SK-N-SH treated with all-trans-retinoic acid at 6 μM for 48 hours (cell line): Measurements from ENCODE around the gene SEMA4A.

Source experiments
- ATAC-seq: fragments of 200-7000 bp; cut with Tn5 transposase; 3 replicates; pipeline ENCODE4 v1.9.1; 2020; ENCODE audit warnings: mild to moderate bottlenecking, moderate library complexity
- ARNTL ChIP-seq: fragments of 450-650 bp; formaldehyde crosslinking; IDR thresholded peaks from 2 replicates; pipeline ENCODE4 v1.5.0; 2020; ENCODE audit warnings: low read depth, mild to moderate bottlenecking, moderate library complexity, borderline replicate concordance
- CREB5 ChIP-seq: fragments of 250-450 bp; sonication (Bioruptor Pico); IDR thresholded peaks from 2 replicates; pipeline ENCODE4 v1.5.1; 2020; ENCODE audit warnings: low read depth, mild to moderate bottlenecking, moderate library complexity
- CSDC2 ChIP-seq: fragments of 250-450 bp; sonication (Bioruptor Pico); IDR thresholded peaks from 2 replicates; pipeline ENCODE4 v1.5.0; 2020; ENCODE audit warnings: mild to moderate bottlenecking, moderate library complexity
- ESRRG ChIP-seq: fragments of 250-450 bp; sonication (Bioruptor Pico); IDR thresholded peaks from 2 replicates; pipeline ENCODE4 v1.6.1; 2021; ENCODE audit warnings: mild to moderate bottlenecking
- GLIS3 ChIP-seq: fragments of 250-450 bp; sonication (Bioruptor Pico); IDR thresholded peaks from 2 replicates; pipeline ENCODE4 v1.5.0; 2020; ENCODE audit warnings: mild to moderate bottlenecking, moderate library complexity
- ISL1 ChIP-seq: fragments of 250-450 bp; sonication (Bioruptor Pico); IDR thresholded peaks from 2 replicates; pipeline ENCODE4 v2.1.2; 2022; ENCODE audit warnings: mild to moderate bottlenecking, moderate library complexity
- OSR1 ChIP-seq: fragments of 250-450 bp; sonication (Bioruptor Pico); IDR thresholded peaks from 2 replicates; pipeline ENCODE4 v1.8.0; 2022; ENCODE audit warnings: moderate library complexity, mild to moderate bottlenecking, inconsistent platforms
- PPARA ChIP-seq: fragments of 250-450 bp; sonication (Bioruptor Pico); IDR thresholded peaks from 2 replicates; pipeline ENCODE4 v1.5.0; 2020; ENCODE audit warnings: mild to moderate bottlenecking, borderline replicate concordance
- RARB ChIP-seq: fragments of 250-450 bp; sonication (Bioruptor Pico); IDR thresholded peaks from 2 replicates; pipeline ENCODE4 v1.8.0; 2021; ENCODE audit warnings: mild to moderate bottlenecking, moderate library complexity
- SNAI2 ChIP-seq: fragments of 250-450 bp; sonication (Bioruptor Pico); IDR thresholded peaks from 2 replicates; pipeline ENCODE4 v1.5.0; 2020; ENCODE audit warnings: mild to moderate bottlenecking, moderate library complexity
- TCF4 ChIP-seq: fragments of 250-450 bp; sonication (Bioruptor Pico); IDR thresholded peaks from 2 replicates; pipeline ENCODE4 v1.8.0; 2021; ENCODE audit warnings: mild to moderate bottlenecking, moderate library complexity, borderline replicate concordance
- TOX ChIP-seq: fragments of 250-450 bp; sonication (Bioruptor Pico); IDR thresholded peaks from 2 replicates; pipeline ENCODE4 v1.8.0; 2021; ENCODE audit warnings: mild to moderate bottlenecking, moderate library complexity, borderline replicate concordance
- ZC3H10 ChIP-seq: fragments of 250-450 bp; sonication (Bioruptor Pico); IDR thresholded peaks from 2 replicates; pipeline ENCODE4 v1.5.1; 2021; ENCODE audit warnings: mild to moderate bottlenecking, moderate library complexity
- ZFP3 ChIP-seq: fragments of 250-450 bp; sonication (Bioruptor Pico); IDR thresholded peaks from 2 replicates; pipeline ENCODE4 v1.5.0; 2020; ENCODE audit warnings: mild to moderate bottlenecking, moderate library complexity
- ZFP30 ChIP-seq: fragments of 450-650 bp; formaldehyde crosslinking; IDR thresholded peaks from 2 replicates; pipeline ENCODE4 v1.5.0; 2022; ENCODE audit warnings: mild to moderate bottlenecking, moderate library complexity
- ZNF565 ChIP-seq: fragments of 450-650 bp; formaldehyde crosslinking; conservative IDR thresholded peaks from 2 replicates; pipeline ENCODE4 v1.5.0; 2020; ENCODE audit warnings: low read depth, mild to moderate bottlenecking, moderate library complexity
- ZNF70 ChIP-seq: fragments of 450-650 bp; formaldehyde crosslinking; IDR thresholded peaks from 2 replicates; pipeline ENCODE4 v1.5.0; 2020; ENCODE audit warnings: mild to moderate bottlenecking, moderate library complexity
- ZNF8 ChIP-seq: fragments of 450-650 bp; formaldehyde crosslinking; IDR thresholded peaks from 2 replicates; pipeline ENCODE4 v1.5.0; 2020; ENCODE audit warnings: mild to moderate bottlenecking, moderate library complexity
- TF ChIP-seq, protein P1 (sequence below): fragments of 250-450 bp; sonication (Bioruptor Pico); IDR thresholded peaks from 2 replicates; pipeline ENCODE4 v1.8.0; 2020; ENCODE audit warnings: mild to moderate bottlenecking, moderate library complexity, borderline replicate concordance
- TF ChIP-seq, protein P2 (sequence below): fragments of 250-450 bp; sonication (Bioruptor Pico); IDR thresholded peaks from 2 replicates; pipeline ENCODE4 v1.8.0; 2021; ENCODE audit warnings: low read depth, mild to moderate bottlenecking, moderate library complexity, borderline replicate concordance
- TF ChIP-seq, protein P3 (sequence below): fragments of 250-450 bp; sonication (Bioruptor Pico); IDR thresholded peaks from 2 replicates; pipeline ENCODE4 v1.5.0; 2020; ENCODE audit warnings: mild to moderate bottlenecking, moderate library complexity
- TF ChIP-seq, protein P4 (sequence below): fragments of 250-450 bp; sonication (Bioruptor Pico); IDR thresholded peaks from 2 replicates; pipeline ENCODE4 v1.5.1; 2021; ENCODE audit warnings: mild to moderate bottlenecking, moderate library complexity

The SEMA4A gene

GRCh38 chr1:156226116-156226538 is 72.7 kb downstream of the SEMA4A start:
- TF ChIP-seq ISL1 (CRISPR knock-in tag) (no peak), ZFP3 (CRISPR knock-in tag) (no peak), ZNF565 (CRISPR knock-in tag) (no peak), ESRRG (CRISPR knock-in tag) (no peak), GLIS3 (CRISPR knock-in tag) (no peak), ZC3H10 (no peak), TOX (CRISPR knock-in tag) (no peak), TCF4 (no peak), PPARA (CRISPR knock-in tag) (no peak), CSDC2 (no peak), OSR1 (no peak), ZNF70 (CRISPR knock-in tag) (no peak), RARB (CRISPR knock-in tag) (no peak), SNAI2 (CRISPR knock-in tag) (no peak), CREB5 (CRISPR knock-in tag) (no peak), ARNTL (no peak)
- TF ChIP-seq, protein P1, sequence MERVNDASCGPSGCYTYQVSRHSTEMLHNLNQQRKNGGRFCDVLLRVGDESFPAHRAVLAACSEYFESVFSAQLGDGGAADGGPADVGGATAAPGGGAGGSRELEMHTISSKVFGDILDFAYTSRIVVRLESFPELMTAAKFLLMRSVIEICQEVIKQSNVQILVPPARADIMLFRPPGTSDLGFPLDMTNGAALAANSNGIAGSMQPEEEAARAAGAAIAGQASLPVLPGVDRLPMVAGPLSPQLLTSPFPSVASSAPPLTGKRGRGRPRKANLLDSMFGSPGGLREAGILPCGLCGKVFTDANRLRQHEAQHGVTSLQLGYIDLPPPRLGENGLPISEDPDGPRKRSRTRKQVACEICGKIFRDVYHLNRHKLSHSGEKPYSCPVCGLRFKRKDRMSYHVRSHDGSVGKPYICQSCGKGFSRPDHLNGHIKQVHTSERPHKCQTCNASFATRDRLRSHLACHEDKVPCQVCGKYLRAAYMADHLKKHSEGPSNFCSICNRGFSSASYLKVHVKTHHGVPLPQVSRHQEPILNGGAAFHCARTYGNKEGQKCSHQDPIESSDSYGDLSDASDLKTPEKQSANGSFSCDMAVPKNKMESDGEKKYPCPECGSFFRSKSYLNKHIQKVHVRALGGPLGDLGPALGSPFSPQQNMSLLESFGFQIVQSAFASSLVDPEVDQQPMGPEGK (CRISPR knock-in tag): no peak
- TF ChIP-seq, protein P2, sequence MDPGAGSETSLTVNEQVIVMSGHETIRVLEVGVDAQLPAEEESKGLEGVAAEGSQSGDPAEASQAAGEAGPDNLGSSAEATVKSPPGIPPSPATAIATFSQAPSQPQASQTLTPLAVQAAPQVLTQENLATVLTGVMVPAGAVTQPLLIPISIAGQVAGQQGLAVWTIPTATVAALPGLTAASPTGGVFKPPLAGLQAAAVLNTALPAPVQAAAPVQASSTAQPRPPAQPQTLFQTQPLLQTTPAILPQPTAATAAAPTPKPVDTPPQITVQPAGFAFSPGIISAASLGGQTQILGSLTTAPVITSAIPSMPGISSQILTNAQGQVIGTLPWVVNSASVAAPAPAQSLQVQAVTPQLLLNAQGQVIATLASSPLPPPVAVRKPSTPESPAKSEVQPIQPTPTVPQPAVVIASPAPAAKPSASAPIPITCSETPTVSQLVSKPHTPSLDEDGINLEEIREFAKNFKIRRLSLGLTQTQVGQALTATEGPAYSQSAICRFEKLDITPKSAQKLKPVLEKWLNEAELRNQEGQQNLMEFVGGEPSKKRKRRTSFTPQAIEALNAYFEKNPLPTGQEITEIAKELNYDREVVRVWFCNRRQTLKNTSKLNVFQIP (CRISPR knock-in tag): no peak
- TF ChIP-seq, protein P3, sequence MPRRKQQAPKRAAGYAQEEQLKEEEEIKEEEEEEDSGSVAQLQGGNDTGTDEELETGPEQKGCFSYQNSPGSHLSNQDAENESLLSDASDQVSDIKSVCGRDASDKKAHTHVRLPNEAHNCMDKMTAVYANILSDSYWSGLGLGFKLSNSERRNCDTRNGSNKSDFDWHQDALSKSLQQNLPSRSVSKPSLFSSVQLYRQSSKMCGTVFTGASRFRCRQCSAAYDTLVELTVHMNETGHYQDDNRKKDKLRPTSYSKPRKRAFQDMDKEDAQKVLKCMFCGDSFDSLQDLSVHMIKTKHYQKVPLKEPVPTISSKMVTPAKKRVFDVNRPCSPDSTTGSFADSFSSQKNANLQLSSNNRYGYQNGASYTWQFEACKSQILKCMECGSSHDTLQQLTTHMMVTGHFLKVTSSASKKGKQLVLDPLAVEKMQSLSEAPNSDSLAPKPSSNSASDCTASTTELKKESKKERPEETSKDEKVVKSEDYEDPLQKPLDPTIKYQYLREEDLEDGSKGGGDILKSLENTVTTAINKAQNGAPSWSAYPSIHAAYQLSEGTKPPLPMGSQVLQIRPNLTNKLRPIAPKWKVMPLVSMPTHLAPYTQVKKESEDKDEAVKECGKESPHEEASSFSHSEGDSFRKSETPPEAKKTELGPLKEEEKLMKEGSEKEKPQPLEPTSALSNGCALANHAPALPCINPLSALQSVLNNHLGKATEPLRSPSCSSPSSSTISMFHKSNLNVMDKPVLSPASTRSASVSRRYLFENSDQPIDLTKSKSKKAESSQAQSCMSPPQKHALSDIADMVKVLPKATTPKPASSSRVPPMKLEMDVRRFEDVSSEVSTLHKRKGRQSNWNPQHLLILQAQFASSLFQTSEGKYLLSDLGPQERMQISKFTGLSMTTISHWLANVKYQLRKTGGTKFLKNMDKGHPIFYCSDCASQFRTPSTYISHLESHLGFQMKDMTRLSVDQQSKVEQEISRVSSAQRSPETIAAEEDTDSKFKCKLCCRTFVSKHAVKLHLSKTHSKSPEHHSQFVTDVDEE: no peak
- TF ChIP-seq, protein P4, sequence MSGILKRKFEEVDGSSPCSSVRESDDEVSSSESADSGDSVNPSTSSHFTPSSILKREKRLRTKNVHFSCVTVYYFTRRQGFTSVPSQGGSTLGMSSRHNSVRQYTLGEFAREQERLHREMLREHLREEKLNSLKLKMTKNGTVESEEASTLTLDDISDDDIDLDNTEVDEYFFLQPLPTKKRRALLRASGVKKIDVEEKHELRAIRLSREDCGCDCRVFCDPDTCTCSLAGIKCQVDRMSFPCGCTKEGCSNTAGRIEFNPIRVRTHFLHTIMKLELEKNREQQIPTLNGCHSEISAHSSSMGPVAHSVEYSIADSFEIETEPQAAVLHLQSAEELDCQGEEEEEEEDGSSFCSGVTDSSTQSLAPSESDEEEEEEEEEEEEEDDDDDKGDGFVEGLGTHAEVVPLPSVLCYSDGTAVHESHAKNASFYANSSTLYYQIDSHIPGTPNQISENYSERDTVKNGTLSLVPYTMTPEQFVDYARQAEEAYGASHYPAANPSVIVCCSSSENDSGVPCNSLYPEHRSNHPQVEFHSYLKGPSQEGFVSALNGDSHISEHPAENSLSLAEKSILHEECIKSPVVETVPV (CRISPR knock-in tag): no peak
- no peak for ATAC-seq

DNA sequence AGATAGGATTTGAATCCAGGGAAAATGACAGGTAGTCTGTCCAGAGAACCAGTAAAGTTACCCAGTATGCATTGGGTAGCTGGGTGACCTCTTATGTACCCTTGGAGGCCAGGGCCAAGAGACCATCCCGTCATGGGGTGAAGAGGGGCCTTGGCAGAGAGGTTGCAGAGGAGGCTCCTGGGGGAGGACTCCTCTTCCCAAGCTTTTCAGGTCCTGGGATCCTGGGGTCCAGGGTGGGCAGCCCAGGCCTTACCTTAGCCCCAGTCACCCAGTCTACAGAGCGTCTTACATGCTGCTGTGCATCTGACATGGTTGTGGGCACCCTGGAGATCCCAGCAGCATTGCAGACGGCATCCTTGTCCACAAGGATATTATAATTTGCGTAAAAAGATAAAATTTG is 73.4 kb downstream of the SEMA4A start:
- ATAC-seq: no peak
- TF ChIP-seq ZFP3 (CRISPR knock-in tag): no peak
- no peak for TF ChIP-seq ZFP30
- TF ChIP-seq CSDC2: no peak
- TF ChIP-seq ZNF8 (CRISPR knock-in tag): no peak
- TF ChIP-seq, protein P1 (CRISPR knock-in tag): no peak
- no peak for TF ChIP-seq ARNTL
- TF ChIP-seq, protein P3: no peak
- TF ChIP-seq TCF4: no peak
- TF ChIP-seq ZNF565 (CRISPR knock-in tag): no peak
- TF ChIP-seq, protein P2 (CRISPR knock-in tag): no peak
- no peak for TF ChIP-seq GLIS3 (CRISPR knock-in tag)
- TF ChIP-seq, protein P4 (CRISPR knock-in tag): no peak
- TF ChIP-seq TOX (CRISPR knock-in tag): no peak
- TF ChIP-seq RARB (CRISPR knock-in tag): no peak
